ENCODE results near the gene NOS1.

The NOS1 gene

DNA sequence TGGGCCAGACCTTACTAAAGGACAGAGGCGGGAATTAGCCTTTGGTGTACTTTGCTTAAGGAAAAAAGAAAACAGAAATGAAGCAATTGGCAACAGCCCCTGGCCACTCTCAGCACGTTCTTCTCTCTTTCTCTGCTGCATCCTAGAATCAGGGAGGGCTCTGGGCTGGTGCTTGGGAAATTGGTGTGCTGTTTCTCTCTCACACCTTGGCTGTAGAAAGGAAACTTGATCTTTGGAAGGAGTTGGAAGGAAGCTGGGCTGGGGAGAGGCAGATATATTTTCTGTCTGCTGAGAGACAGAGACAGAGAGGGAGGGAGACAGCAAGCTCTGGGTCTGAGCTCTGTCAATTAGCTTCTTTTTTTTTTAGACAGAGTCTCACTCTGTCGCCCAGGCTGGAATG lies 27.4 kb downstream of the NOS1 start:
- no peak for DNase-seq
- H3K36me3 Mint-ChIP-seq (ENCODE audit: insufficient read depth): peaks cover 4% of the 10 kb centered on the region
- no peak overlapping the region for H3K27ac Mint-ChIP-seq
- H3K4me1 Mint-ChIP-seq (ENCODE audit: low read depth in 2 of 2): no peaks in the 10 kb centered on the region
- no peaks in the 10 kb centered on the region for H3K9me3 Mint-ChIP-seq
- peaks cover 23 to 46% of the 10 kb centered on the region in 2 donors for H3K27me3 Mint-ChIP-seq
- no peak for ATAC-seq (replicated peaks)
- H3K4me3 Mint-ChIP-seq: no peak overlapping the region

DNA sequence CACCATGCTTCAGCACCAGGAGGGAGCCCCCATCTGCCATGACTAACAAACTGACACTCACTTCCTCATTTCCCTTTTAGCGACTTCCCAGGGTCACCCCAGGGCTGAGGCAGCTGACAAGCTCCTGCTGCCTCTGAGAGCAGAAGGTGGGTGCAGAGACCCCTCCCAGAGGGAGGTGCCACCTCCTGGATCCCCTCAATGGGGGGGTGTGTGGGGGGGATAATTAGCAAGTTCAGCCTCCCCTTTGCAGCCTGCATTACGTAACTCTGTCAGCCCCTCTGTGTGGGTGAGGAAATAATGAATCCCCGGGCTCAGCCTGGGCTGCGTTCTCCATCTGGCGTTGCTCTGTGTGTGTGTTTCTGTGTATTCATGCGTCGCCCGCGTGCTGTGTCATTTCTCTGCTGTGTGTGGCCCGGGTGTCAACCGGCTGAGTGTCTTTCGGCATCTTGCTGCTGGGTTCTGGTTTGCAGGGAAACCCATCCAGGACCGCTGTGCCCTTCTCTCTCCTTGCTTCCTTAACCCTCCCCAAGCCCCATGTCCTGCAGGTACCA lies 28.0 kb downstream of the NOS1 start:
- H3K4me3 Mint-ChIP-seq: no peak overlapping the region
- ATAC-seq (replicated peaks) (no peak), DNase-seq (no peak)
- H3K4me1 Mint-ChIP-seq (ENCODE audit: low read depth in 2 of 2): no peaks in the 10 kb centered on the region
- no peak overlapping the region for H3K27ac Mint-ChIP-seq
- no peaks in the 10 kb centered on the region for H3K9me3 Mint-ChIP-seq
- peaks cover 27 to 51% of the 10 kb centered on the region in 2 donors for H3K27me3 Mint-ChIP-seq
- H3K36me3 Mint-ChIP-seq (ENCODE audit: insufficient read depth): peaks cover 4% of the 10 kb centered on the region

DNA sequence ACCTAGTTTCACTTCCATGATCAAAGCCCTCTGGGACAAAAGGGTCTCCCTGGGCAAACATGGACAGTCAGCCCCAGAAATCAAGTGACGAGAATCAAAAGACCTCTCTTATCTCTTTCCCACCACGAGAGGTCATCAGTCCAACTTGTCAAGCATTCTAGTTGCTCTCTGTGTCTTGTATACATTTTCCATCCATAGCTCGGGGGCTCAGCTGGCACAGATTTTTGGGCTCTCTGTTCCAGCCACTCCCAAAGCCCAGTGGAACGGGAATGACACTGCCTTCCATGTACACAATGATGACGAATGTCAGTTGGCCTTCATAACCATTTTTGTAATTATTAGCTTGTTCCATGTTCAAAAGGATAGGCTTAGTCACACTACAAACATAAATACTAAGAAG lies 29.7 kb downstream of the NOS1 start:
- Mint-ChIP-seq H3K27ac (no peak overlapping the region), H3K9me3 (no peaks in the 10 kb centered on the region), H3K4me3 (no peak overlapping the region), H3K36me3 (ENCODE audit: insufficient read depth) (no peaks in the 10 kb centered on the region), H3K4me1 (ENCODE audit: low read depth in 2 of 2) (no peaks in the 10 kb centered on the region), H3K27me3 (peaks cover 22 to 66% of the 10 kb centered on the region in 2 donors)
- DNase-seq (no peak), ATAC-seq (replicated peaks) (no peak)

DNA sequence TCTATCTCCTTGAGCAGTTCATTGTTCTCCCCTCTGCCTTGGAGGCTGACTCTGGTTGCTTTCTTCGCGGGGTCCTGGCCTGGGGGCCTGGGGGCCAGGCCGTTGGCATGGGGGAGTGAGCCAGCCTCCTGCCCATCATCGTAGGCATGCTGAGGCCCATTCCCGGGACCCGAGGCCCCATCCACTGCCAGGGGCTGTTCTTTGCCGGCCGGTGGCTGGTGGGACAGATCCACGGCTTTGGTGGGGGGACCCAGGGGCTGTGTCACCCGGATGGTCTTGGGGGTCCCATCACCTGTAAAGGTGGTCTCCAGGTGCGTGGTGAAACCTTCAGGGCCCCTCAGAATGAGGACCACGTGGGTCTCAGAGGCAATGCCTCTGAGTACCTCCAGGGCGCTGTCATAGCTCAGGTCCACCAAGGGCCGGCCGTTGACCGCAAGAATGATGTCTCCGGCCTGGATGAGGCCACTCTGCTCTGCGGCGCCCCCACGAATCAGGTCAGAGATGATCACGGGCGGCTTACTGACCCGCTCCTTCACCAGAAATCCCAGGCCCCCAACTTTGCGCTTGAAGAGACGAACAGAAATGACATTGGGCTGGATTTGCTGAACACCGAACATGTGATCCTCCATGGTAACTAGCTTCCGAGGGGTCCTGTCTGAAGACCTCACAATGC lies 30.8 kb downstream of the NOS1 start:
- Mint-ChIP-seq H3K9me3 (no peaks in the 10 kb centered on the region), H3K27me3 (peaks cover 22 to 67% of the 10 kb centered on the region in 2 donors), H3K4me1 (ENCODE audit: low read depth in 2 of 2) (no peaks in the 10 kb centered on the region), H3K27ac (no peak overlapping the region), H3K36me3 (ENCODE audit: insufficient read depth) (no peaks in the 10 kb centered on the region), H3K4me3 (no peak overlapping the region)
- DNase-seq: no peak
- ATAC-seq (replicated peaks): no peak

DNA sequence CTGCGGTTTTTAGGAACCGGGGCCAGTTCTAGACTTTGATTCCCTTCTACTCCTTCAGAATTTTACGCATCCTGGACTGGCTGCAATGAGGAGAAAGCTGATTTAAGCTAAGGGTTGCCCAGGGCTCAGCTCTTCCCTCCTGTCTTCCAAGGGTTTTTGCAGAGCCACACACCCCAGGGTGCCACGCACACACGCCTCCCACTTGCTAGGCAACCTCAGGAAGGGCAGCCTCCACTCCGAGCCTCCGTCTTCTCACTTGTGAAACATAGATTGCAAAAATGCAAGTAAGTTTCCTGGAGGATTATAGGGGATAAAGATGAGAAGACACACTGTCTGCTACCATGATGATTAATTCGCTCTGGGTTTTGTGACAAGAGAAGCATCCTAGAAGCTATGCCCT lies 31.7 kb downstream of the NOS1 start:
- no peak overlapping the region for H3K4me3 Mint-ChIP-seq
- no peak overlapping the region for H3K27ac Mint-ChIP-seq
- ATAC-seq (replicated peaks): no peak
- H3K36me3 Mint-ChIP-seq (ENCODE audit: insufficient read depth): no peaks in the 10 kb centered on the region
- peaks cover 19 to 68% of the 10 kb centered on the region in 2 donors for H3K27me3 Mint-ChIP-seq
- H3K9me3 Mint-ChIP-seq: no peaks in the 10 kb centered on the region
- no peaks in the 10 kb centered on the region for H3K4me1 Mint-ChIP-seq (ENCODE audit: low read depth in 2 of 2)
- DNase-seq: no peak

DNA sequence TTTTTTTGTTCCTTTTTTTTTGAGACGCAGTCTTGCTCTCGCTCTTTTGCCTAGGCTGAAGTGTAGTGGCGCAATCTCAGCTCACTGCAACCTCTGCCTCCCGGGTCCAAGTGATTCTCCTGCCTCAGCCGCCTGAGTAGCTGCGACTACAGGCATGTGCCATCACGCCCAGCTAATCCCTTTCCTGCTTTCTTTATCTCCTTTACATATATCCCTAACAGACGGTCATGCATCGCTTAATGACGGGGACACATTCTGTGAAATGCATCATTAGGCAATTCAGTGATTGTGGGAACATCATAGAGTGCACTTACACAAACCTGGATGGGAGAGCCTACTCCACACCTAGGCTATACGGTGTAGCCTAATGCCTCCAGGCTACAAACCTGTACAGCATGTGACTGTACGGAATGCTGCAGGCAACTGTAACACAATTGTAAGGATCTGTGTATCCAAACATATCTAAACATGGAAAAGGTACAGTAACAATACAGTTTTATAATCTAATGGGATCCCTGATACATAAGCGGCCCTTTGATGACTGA lies 32.8 kb downstream of the NOS1 start:
- Mint-ChIP-seq H3K27me3 (peaks cover 10 to 58% of the 10 kb centered on the region in 2 donors), H3K4me3 (no peak overlapping the region), H3K4me1 (ENCODE audit: low read depth in 2 of 2) (no peaks in the 10 kb centered on the region), H3K27ac (no peak overlapping the region), H3K9me3 (no peaks in the 10 kb centered on the region), H3K36me3 (ENCODE audit: insufficient read depth) (no peaks in the 10 kb centered on the region)
- DNase-seq: no peak
- ATAC-seq (replicated peaks): no peak

DNA sequence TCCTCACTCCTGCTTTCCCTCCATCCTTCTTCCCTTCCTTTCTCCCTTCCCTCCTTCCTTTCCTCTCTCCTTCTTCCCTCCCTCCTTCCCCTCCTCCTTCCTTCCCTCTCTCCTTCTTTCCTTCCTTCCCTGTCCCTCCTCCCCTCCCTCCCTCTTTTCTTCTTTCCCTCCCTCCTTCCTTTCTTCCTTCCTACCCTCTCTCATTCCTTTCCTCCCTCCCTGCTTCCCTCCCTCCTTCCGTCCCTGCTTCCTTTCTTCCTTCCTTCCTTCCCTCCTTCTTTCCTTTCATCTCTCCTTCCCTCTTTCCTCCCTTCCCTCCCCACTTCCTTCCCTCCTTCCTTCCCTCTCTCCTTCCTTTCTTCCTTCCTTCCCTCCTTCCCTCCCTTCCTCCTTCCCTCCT lies 39.0 kb downstream of the NOS1 start:
- no peak overlapping the region for H3K27ac Mint-ChIP-seq
- DNase-seq: no peak
- peaks cover 6 to 28% of the 10 kb centered on the region in 2 donors for H3K27me3 Mint-ChIP-seq
- no peaks in the 10 kb centered on the region for H3K9me3 Mint-ChIP-seq
- no peak overlapping the region for H3K4me3 Mint-ChIP-seq
- H3K4me1 Mint-ChIP-seq (ENCODE audit: low read depth in 2 of 2): no peaks in the 10 kb centered on the region
- ATAC-seq (replicated peaks): no peak
- no peaks in the 10 kb centered on the region for H3K36me3 Mint-ChIP-seq (ENCODE audit: insufficient read depth)

DNA sequence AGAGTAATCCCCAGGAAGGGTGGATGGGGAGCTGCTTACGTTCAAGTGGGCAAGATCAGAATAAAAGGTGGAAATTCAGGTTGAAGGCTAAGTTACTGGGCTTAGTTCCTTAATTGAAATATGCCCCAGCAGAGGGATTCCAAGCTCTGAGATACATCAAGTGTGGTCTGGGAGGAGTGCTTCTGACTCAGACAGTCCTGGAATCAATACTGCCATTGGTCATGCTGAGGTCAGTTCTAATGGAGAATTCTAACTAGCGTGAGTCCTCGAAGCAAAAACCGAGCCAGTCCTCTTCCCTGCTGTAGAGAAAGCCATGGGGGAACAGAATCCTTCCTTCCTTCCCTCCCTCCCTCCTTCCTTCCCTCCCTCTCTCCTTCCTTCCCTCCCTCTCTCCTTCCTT lies 39.9 kb downstream of the NOS1 start:
- Mint-ChIP-seq H3K36me3 (ENCODE audit: insufficient read depth) (no peaks in the 10 kb centered on the region), H3K4me3 (no peak overlapping the region), H3K9me3 (no peaks in the 10 kb centered on the region), H3K27me3 (peaks cover 6 to 21% of the 10 kb centered on the region in 2 donors), H3K4me1 (ENCODE audit: low read depth in 2 of 2) (no peaks in the 10 kb centered on the region), H3K27ac (no peak overlapping the region)
- DNase-seq (no peak), ATAC-seq (replicated peaks) (no peak)

DNA sequence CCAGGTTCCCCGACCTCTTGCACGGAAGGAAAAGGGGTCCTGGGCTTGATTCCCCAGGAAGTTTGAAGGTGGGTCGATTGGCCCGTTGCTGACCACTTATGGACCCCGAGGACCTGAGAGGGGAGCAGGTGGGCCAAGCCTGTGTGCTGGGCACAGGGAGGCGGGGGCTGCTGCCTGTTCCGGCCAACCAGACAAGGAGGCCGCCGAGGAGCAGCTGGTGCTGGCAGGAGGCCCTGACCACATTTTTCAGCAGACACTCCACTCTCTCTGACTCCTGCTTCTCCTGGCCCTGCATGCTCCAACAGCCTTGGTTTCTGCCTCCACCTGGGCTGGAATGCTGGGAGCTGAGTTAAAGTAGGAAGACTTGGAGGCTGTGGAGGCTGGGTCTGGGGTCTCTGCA lies 42.8 kb downstream of the NOS1 start:
- peaks cover 11 to 15% of the 10 kb centered on the region in 2 donors for H3K27me3 Mint-ChIP-seq

DNA sequence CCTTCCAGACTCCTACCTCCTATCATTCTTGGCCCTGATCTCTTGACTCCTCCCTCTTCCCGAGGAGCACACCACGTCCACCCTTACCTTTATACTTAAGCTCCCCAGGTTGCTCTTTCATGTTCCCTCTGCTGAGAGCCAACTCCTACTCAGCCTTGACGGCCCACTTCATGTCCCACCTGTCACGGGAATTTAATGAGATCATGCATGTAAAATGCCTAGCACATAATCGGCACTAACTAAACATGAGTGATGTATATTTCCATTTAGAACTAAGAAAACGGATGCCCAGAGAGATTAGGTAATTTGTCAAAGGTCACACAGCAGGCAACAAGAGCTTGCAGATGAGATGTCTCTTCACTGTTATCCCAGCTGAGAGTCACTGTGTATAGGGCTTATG lies 45.1 kb downstream of the NOS1 start:
- H3K9me3 Mint-ChIP-seq: peaks cover 0 to 4% of the 10 kb centered on the region in 2 donors
- no peak for DNase-seq
- no peak for ATAC-seq (replicated peaks)
- H3K4me1 Mint-ChIP-seq (ENCODE audit: low read depth in 2 of 2): no peaks in the 10 kb centered on the region
- H3K4me3 Mint-ChIP-seq: no peak overlapping the region
- H3K27me3 Mint-ChIP-seq: peaks cover 11 to 17% of the 10 kb centered on the region in 2 donors
- no peaks in the 10 kb centered on the region for H3K36me3 Mint-ChIP-seq (ENCODE audit: insufficient read depth)
- no peak overlapping the region for H3K27ac Mint-ChIP-seq

More for the DNA sequence above, 42.8 kb downstream of the NOS1 start:
- no peak overlapping the region for H3K4me3 Mint-ChIP-seq
- H3K9me3 Mint-ChIP-seq: peaks cover 0 to 4% of the 10 kb centered on the region in 2 donors
- ATAC-seq (replicated peaks) (no peak), DNase-seq (no peak)
- no peaks in the 10 kb centered on the region for H3K4me1 Mint-ChIP-seq (ENCODE audit: low read depth in 2 of 2)
- H3K36me3 Mint-ChIP-seq (ENCODE audit: insufficient read depth): no peaks in the 10 kb centered on the region
- H3K27ac Mint-ChIP-seq: no peak overlapping the region

DNA sequence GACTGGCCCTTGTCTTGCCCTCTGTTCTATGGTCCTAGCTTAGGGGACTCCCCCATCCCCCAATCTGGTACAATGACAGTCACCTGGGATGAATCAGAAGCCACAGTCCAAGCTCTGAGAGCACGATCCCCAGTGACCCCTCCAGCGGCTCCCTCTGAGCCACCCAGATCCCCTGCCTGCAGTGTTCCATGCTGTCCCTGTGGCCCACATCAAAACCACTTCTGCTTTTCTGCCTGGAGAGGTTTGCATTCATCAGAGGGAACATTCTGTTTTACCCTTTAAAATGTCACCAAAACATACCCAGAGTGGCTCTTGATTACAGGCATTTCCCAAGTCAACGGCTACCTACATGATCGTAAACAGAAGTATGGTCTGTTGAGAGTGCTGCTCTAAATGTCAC lies 47.5 kb downstream of the NOS1 start:
- Mint-ChIP-seq H3K27me3 (peaks cover 11 to 17% of the 10 kb centered on the region in 2 donors), H3K4me3 (no peak overlapping the region), H3K27ac (no peak overlapping the region), H3K9me3 (peaks cover 0 to 4% of the 10 kb centered on the region in 2 donors), H3K4me1 (ENCODE audit: low read depth in 2 of 2) (no peaks in the 10 kb centered on the region), H3K36me3 (ENCODE audit: insufficient read depth) (no peaks in the 10 kb centered on the region)
- DNase-seq (no peak), ATAC-seq (replicated peaks) (no peak)

DNA sequence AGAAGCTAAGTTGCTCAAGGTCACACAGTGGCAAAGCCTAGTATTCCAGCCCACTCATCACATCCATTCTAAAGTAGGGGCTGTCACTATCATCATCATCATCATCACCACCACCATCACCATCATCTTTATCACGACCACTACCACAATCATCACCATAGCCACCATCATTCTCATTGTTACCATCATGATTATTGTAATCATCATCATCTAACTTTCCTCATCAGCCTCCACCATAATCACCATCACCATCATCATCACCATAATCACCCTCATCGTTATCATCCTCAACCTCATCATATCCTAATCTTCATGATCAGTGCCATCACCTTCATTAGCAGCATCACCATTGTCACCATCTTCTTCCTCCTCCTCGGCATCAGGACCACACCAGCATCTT lies 48.7 kb downstream of the NOS1 start:
- DNase-seq (no peak), ATAC-seq (replicated peaks) (no peak)
- Mint-ChIP-seq H3K27me3 (peaks cover 5 to 7% of the 10 kb centered on the region in 2 donors), H3K4me1 (ENCODE audit: low read depth in 2 of 2) (no peaks in the 10 kb centered on the region), H3K4me3 (no peak overlapping the region), H3K36me3 (ENCODE audit: insufficient read depth) (no peaks in the 10 kb centered on the region), H3K27ac (no peak overlapping the region), H3K9me3 (peaks cover 0 to 5% of the 10 kb centered on the region in 2 donors)

DNA sequence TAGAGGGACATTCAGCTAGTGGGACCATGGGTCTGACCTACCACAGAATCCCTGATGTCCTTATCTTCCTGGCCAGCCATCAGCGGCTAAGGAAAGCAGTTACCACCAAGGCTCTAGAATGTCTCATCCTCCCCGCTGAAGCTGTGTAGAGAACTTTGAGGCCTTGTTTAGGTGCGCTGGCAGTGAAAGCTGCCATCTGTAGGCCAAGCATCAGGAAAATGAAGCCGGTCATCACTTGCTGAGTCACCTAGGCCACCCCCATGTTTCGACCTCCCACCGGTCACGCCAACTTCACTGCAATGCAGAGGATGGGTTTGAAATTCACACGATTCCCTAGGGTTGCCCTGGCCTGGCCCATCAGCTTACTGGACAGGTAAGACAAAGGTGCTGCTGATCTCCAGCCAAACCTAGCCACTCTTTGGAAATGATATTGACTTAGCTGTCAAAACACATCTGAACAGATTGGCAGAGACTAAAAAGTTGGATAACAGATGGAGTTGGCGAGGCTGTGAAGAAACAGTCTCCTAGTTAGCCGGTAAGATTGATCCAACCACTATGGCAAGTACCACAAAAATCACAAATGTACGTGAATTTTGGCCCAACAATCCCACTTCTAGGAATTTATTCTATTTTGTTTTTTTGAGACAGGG lies 52.0 kb downstream of the NOS1 start:
- H3K27ac Mint-ChIP-seq: no peak overlapping the region
- peaks cover 0 to 1% of the 10 kb centered on the region in 2 donors for H3K9me3 Mint-ChIP-seq
- no peak overlapping the region for H3K4me3 Mint-ChIP-seq
- no peaks in the 10 kb centered on the region for H3K36me3 Mint-ChIP-seq (ENCODE audit: insufficient read depth)
- peaks cover 0 to 7% of the 10 kb centered on the region in 2 donors for H3K27me3 Mint-ChIP-seq
- no peaks in the 10 kb centered on the region for H3K4me1 Mint-ChIP-seq (ENCODE audit: low read depth in 2 of 2)
- ATAC-seq (replicated peaks): no peak
- no peak for DNase-seq

DNA sequence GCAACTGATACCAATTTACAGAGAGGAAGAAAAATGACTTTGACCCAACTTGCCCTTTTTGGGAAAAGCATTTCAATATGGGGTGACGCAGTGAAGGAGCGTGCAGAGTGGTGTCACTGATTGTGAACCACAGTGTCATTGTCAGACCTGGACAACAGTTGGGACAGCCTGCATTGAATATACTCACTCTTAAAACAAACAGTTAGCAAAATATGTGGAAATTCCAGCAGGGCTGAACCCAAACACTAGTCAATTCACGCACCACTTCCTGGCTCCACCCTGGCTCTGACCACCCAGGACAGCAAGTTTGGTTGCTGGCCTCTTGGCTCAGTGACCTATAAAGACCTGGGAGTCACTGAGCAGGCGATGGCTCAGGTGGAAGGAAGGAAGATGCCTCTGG lies 61.3 kb downstream of the NOS1 start:
- H3K27ac Mint-ChIP-seq: no peak overlapping the region
- H3K4me1 Mint-ChIP-seq (ENCODE audit: low read depth in 2 of 2): no peaks in the 10 kb centered on the region
- H3K27me3 Mint-ChIP-seq: peaks cover 19 to 27% of the 10 kb centered on the region in 2 donors
- no peak overlapping the region for H3K4me3 Mint-ChIP-seq
- no peak for ATAC-seq (replicated peaks)
- no peak for DNase-seq
- peaks cover 0 to 5% of the 10 kb centered on the region in 2 donors for H3K9me3 Mint-ChIP-seq
- no peaks in the 10 kb centered on the region for H3K36me3 Mint-ChIP-seq (ENCODE audit: insufficient read depth)

Measured in effector memory CD8-positive, alpha-beta T cell (primary cell).